Measurements from ENCODE around the gene CALCOCO1. TPM values are rescaled to one million over a fixed set of nuclear protein-coding genes. Genes with fewer than 3 reads are reported as not detected.

The CALCOCO1 gene
- total RNA-seq, 2 donors from 2014 or later = 108 to 194 TPM

DNA sequence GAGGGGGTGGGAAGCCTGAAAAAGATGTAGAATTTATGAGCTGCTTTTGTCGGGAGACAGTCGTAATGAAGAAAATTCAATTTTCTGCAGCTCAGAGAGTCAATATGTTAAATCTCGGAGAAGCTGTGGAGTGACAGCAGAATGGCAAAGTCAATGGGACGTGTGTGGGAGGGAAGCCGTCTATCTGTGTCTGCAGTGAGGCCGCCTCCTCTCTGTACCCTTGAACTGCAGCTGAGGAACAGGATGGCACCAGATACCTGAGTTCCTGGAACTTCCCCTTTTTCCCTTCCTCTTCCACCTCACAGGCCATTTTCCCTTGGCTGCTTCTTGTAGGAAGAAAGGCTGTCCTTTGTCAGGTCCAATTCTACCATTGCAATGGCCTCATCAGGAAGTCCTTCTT, 9.3 kb upstream of the CALCOCO1 start:
- 85% methylated on average over 6 of the region's 6 CpGs for WGBS
- no peaks in the 10 kb centered on the region for H3K9me3 ChIP-seq
- TF ChIP-seq POLR2A (IDR thresholded peaks at IDR 0.05) = no peak
- TF ChIP-seq, protein P1, sequence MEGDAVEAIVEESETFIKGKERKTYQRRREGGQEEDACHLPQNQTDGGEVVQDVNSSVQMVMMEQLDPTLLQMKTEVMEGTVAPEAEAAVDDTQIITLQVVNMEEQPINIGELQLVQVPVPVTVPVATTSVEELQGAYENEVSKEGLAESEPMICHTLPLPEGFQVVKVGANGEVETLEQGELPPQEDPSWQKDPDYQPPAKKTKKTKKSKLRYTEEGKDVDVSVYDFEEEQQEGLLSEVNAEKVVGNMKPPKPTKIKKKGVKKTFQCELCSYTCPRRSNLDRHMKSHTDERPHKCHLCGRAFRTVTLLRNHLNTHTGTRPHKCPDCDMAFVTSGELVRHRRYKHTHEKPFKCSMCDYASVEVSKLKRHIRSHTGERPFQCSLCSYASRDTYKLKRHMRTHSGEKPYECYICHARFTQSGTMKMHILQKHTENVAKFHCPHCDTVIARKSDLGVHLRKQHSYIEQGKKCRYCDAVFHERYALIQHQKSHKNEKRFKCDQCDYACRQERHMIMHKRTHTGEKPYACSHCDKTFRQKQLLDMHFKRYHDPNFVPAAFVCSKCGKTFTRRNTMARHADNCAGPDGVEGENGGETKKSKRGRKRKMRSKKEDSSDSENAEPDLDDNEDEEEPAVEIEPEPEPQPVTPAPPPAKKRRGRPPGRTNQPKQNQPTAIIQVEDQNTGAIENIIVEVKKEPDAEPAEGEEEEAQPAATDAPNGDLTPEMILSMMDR (IDR thresholded peaks at IDR 0.05) = no peak
- TF ChIP-seq POLR2AphosphoS5 (IDR thresholded peaks at IDR 0.05) = no peak
- H3K4me3 ChIP-seq = no peak overlapping the region
- H3K27ac ChIP-seq = no peak overlapping the region
- no peak for DNase-seq (ENCODE audit: low spot score)
- intact Hi-C loops (cut with DNase I) = no loop called here
- H3K4me1 ChIP-seq (replicated peaks) = no peaks in the 10 kb centered on the region
- no peaks in the 10 kb centered on the region for H3K36me3 ChIP-seq
- H3K27me3 ChIP-seq (replicated peaks; ENCODE audit: insufficient read depth) = peaks cover 7% of the 10 kb centered on the region

DNA sequence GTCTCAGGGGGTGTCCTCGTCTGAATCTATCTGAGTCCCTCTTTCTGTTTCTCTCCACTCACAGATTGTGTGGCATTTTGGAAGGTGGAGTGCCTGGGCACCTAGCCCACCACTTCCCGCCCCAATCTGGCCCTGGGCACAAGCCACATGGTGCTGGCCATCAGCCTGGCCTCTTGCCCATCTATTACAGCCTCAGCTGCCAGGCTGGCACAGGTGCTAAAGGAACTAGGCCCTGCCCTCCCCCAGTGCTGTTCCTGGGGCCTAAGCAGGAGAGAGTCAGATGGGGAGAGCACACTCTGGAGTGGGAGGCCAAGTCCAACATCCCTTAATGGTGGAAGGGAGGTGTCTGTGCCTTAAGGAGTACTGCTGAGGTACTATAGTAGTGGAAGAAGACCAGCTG, 8.3 kb upstream of the CALCOCO1 start:
- WGBS = 24% methylated on average over 2 of the region's 2 CpGs
- intact Hi-C loops (cut with DNase I) = no loop called here
- no peaks in the 10 kb centered on the region for H3K4me1 ChIP-seq (replicated peaks)
- DNase-seq (ENCODE audit: low spot score) = peak; percentile 28
- no peak overlapping the region for H3K4me3 ChIP-seq
- no peaks in the 10 kb centered on the region for H3K36me3 ChIP-seq
- H3K27ac ChIP-seq = no peak overlapping the region
- no peaks in the 10 kb centered on the region for H3K9me3 ChIP-seq
- H3K27me3 ChIP-seq (replicated peaks; ENCODE audit: insufficient read depth) = peaks cover 1% of the 10 kb centered on the region
- TF ChIP-seq POLR2AphosphoS5 (IDR thresholded peaks at IDR 0.05) (peak; percentile 11), POLR2A (IDR thresholded peaks at IDR 0.05) (no peak)

DNA sequence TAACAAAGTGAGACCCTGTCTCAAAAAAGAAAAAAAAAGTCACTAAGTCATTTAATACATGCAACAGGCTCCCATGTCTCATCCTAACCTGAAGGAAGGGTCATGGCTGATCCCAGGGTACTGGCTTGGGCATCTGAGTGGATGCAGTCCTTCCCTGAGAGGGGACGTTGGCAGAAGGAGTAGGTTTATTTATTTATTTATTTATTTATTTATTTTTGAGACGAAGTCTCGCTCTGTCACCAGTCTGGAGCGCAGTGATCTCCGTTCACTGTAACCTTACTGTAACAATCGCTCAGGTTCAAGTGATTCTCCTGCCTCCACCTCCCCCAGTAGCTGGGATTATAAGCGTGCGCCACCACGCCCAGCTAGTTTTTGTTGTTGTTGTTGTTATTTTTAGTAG, 7.2 kb upstream of the CALCOCO1 start:
- Histone ChIP-seq H3K9me3 (no peaks in the 10 kb centered on the region), H3K36me3 (no peaks in the 10 kb centered on the region), H3K27ac (no peak overlapping the region), H3K4me1 (replicated peaks) (no peaks in the 10 kb centered on the region), H3K4me3 (no peak overlapping the region), H3K27me3 (replicated peaks; ENCODE audit: insufficient read depth) (no peaks in the 10 kb centered on the region)
- no peak for DNase-seq (ENCODE audit: low spot score)
- WGBS = 90% methylated on average over 9 of the region's 9 CpGs
- TF ChIP-seq POLR2A (IDR thresholded peaks at IDR 0.05) (no peak), POLR2AphosphoS5 (IDR thresholded peaks at IDR 0.05) (no peak)
- TF ChIP-seq, protein P1 (IDR thresholded peaks at IDR 0.05) = no peak
- intact Hi-C loops (cut with DNase I) = no loop called here

DNA sequence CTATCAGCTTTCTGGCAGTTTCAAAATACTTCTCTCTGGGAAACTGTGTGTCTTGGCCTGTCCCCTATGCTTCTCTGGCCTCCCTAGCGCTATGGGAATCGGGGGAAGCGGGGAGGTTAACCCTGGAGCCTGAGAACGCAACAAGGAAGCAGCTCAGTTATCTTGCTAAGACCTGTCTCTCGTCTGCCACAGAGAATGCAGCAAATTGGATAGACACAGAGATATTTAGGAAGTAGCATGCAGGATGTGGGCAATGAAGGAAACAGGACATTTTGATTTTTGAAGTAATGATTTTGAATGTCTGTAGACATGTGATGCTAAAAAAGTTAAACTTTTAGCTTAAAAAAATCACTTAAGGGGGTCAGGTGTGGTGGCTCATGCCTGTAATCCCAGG, 6.6 kb upstream of the CALCOCO1 start:
- no peak for DNase-seq (ENCODE audit: low spot score)
- intact Hi-C loops (cut with DNase I) = no loop called here
- Histone ChIP-seq H3K9me3 (no peaks in the 10 kb centered on the region), H3K27ac (no peak overlapping the region), H3K27me3 (replicated peaks; ENCODE audit: insufficient read depth) (no peaks in the 10 kb centered on the region), H3K4me3 (no peak overlapping the region), H3K4me1 (replicated peaks) (no peaks in the 10 kb centered on the region), H3K36me3 (no peaks in the 10 kb centered on the region)
- TF ChIP-seq POLR2AphosphoS5 (IDR thresholded peaks at IDR 0.05) = no peak
- no peak for TF ChIP-seq POLR2A (IDR thresholded peaks at IDR 0.05)
- TF ChIP-seq, protein P1 (IDR thresholded peaks at IDR 0.05) = no peak
- WGBS = 47% methylated on average over 5 of the region's 5 CpGs

DNA sequence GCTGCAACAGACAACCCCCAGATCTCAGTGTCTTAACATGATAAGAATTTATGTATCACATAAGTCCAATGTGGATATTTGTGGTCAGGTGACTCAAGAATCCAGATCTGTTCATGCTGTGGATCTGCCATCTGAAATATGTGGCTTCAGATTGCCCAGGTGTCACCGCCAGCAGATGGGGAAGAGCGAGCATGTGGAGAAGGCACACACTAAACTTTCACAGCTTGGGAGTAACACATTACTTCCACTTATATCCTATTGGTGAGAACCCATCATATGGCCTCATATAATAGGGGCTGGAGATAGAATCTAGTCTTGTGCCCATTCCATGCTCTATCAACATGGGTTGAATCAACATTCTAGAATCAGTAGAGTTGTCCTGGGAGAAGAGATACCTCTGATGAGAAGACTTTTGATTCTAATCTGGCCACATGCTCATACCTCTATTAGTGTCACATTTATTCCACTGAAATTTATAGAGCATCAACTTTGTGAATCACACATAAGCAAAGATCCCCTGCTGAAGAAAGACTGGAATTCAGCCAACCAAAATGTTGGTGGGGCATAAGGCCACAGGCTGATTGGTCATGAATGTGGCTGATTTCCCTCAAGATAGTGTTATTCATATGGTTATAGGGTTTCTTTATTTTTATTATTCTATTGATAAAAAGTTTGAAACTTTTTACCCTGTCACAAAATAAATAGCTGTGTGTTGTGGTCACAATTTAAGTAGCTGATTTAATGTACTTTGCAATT, 6.0 kb upstream of the CALCOCO1 start:
- intact Hi-C loops (cut with DNase I) = no loop called here
- Histone ChIP-seq H3K4me3 (no peak overlapping the region), H3K27ac (no peak overlapping the region), H3K4me1 (replicated peaks) (no peaks in the 10 kb centered on the region), H3K27me3 (replicated peaks; ENCODE audit: insufficient read depth) (no peaks in the 10 kb centered on the region), H3K9me3 (no peaks in the 10 kb centered on the region), H3K36me3 (no peaks in the 10 kb centered on the region)
- TF ChIP-seq, protein P1 (IDR thresholded peaks at IDR 0.05) = no peak
- TF ChIP-seq POLR2A (IDR thresholded peaks at IDR 0.05) (no peak), POLR2AphosphoS5 (IDR thresholded peaks at IDR 0.05) (no peak)
- no peak for DNase-seq (ENCODE audit: low spot score)
- 94% methylated on average over 2 of the region's 2 CpGs for WGBS

Data from prostate gland (tissue), 2 donors.